Prostate gland (tissue), 2 donors: Measurements from ENCODE around the gene MKNK2. TPM values are rescaled to one million over a fixed set of nuclear protein-coding genes. Genes with fewer than 3 reads are reported as not detected.
"Not testable (repeated sequence)": the region's sequence is repeated elsewhere in the genome, so short reads cannot be mapped to it uniquely, and the experiment has no call there.

ENCODE experiments used
- DNase-seq: peaks from one replicate; pipeline ENCODE4 v3.0.0-alpha.2; 2019; ENCODE audit warnings: low spot score
- H3K27ac ChIP-seq, 2 donors: fragments of 200-600 bp; sonication (generic); 2 replicates each; pipeline ENCODE4 v1.5.1; 2017 to 2019
- H3K27me3 ChIP-seq: fragments of 200-600 bp; sonication (generic); replicated peaks from 2 replicates; pipeline ENCODE4 v1.5.1; 2019; ENCODE audit not compliant: insufficient read depth
- H3K36me3 ChIP-seq, 2 donors: fragments of 200-600 bp; sonication (generic); 1 replicate in 1 of 2; 2 replicates in 1 of 2; pipeline versions ENCODE4 v1.5.1 to v1.8.1; 2017 to 2019
- H3K4me1 ChIP-seq: fragments of 200-600 bp; sonication (generic); replicated peaks from 2 replicates; pipeline ENCODE4 v1.5.1; 2019
- H3K4me3 ChIP-seq, 2 donors: fragments of 200-600 bp; sonication (generic); 2 replicates each; pipeline ENCODE4 v1.5.1; 2017 to 2019
- H3K9me3 ChIP-seq: fragments of 200-600 bp; sonication (generic); 2 replicates; pipeline ENCODE4 v1.5.1; 2017
- CTCF ChIP-seq, 4 experiments: fragments of 200-600 bp in 2 of 4; fragments of 450-650 bp in 2 of 4; sonication (generic) in 2 of 4; IDR thresholded peaks; 1 replicate in 3 of 4; 2 replicates in 1 of 4; pipeline ENCODE4 v1.5.1; 2016 to 2019; ENCODE audit warnings: antibody characterized with exemption in 4 of 4, mild to moderate bottlenecking in 2 of 4, moderate library complexity in 2 of 4
- POLR2A ChIP-seq: fragments of 450-650 bp; IDR thresholded peaks from one replicate; pipeline ENCODE4 v1.6.1; 2016; ENCODE audit warnings: antibody characterized with exemption, mild to moderate bottlenecking
- POLR2AphosphoS5 ChIP-seq: sonication (generic); formaldehyde crosslinking; IDR thresholded peaks from one replicate; pipeline ENCODE4 v1.6.1; 2017; ENCODE audit warnings: antibody characterized with exemption
- WGBS: methylation state at CpG from one replicate; pipeline ENCODE4 v1.1.5; 2018; 5-methylcytosine and 5-hydroxymethylcytosine counted together
- intact Hi-C: fragments of 100-400 bp; cut with DNase I; formaldehyde crosslinking; loops from one replicate; pipeline ENCODE4 v1.14.2; 2022
- total RNA-seq, 2 donors: library from RNA; depleted of rRNA; stranded (reverse); fragments of >200 nt; gene quantifications; one replicate each; pipeline ENCODE4 v1.1.0, GENCODE V29; 2016

Gene MKNK2
- total RNA-seq, 2 donors from 2014 or later = 141 to 189 TPM

DNA sequence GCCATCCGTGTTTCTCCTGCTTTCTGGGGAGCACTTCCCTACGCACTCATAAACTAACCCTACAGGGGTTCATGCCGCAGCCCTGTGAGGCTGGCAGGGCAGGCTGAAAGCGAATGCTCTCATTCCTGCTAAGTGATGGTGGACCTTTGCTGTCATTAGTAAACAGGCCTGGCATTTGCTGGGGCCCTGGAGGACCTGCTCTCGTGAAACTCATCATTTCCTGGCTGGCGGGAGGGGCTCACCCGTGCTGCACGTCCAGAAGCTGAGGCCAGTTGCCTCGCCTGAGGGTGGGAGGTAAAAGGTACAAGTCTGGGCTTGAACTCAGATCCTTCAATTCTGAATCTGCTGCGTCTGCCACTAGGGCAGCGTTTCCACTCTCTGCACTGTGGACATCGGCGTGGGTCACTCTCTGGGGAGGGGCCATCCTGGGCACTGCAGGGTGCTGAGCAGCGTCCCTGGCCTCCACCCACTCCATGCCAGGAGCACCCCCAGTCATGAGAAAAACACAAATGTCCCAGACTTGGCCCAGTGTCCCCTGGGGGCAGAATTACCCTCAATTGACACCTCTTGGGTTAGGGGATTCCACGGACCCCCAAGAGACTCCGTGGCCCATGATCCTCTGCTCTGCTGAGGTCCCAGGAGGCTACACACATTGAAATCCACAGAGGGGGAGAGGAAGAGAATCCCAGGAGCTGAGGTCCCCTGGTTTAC, 38.1 kb upstream of the MKNK2 start:
- H3K4me3 ChIP-seq = no peak overlapping the region
- H3K27ac ChIP-seq = peak overlapping the region; percentile 56 to 96
- H3K4me1 ChIP-seq = peaks cover 27% of the 10 kb centered on the region
- intact Hi-C loops = no loop called here
- H3K9me3 ChIP-seq = no peaks in the 10 kb centered on the region
- H3K27me3 ChIP-seq = no peaks in the 10 kb centered on the region
- 33% methylated on average over 16 of the region's 16 CpGs for WGBS
- H3K36me3 ChIP-seq = no peaks in the 10 kb centered on the region
- peak; percentile 54 for DNase-seq
- TF ChIP-seq POLR2AphosphoS5 (peak; percentile 65), POLR2A (no peak), CTCF (IDR thresholded peaks at IDR 0.05) (peak in 1 of 4 experiments; percentile 12)

GRCh38 chr19:2087621-2088100, 36.6 kb upstream of the MKNK2 start:
- Histone ChIP-seq H3K36me3 (no peaks in the 10 kb centered on the region), H3K27me3 (no peaks in the 10 kb centered on the region), H3K9me3 (no peaks in the 10 kb centered on the region), H3K4me1 (peaks cover 19% of the 10 kb centered on the region), H3K4me3 (no peak overlapping the region), H3K27ac (peak overlapping the region in 1 of 2 donors; percentile 22)
- intact Hi-C loops = no loop called here
- WGBS = 77% methylated on average over 13 of the region's 14 CpGs
- TF ChIP-seq POLR2AphosphoS5 (no peak), CTCF (IDR thresholded peaks at IDR 0.05) (no peak), POLR2A (no peak)
- no peak for DNase-seq

- peaks cover 19% of the 10 kb centered on the region for H3K4me1 ChIP-seq
- H3K9me3 ChIP-seq, H3K27me3 ChIP-seq, DNase-seq, H3K36me3 ChIP-seq, H3K4me3 ChIP-seq, intact Hi-C loops: not testable (repeated sequence)
- peak overlapping the region in 1 of 2 donors; percentile 22 for H3K27ac ChIP-seq
- 74% methylated on average over 12 of the region's 13 CpGs for WGBS
These were observed 35.9 kb upstream of the MKNK2 start for GRCh38 chr19:2086695-2087620.

DNA sequence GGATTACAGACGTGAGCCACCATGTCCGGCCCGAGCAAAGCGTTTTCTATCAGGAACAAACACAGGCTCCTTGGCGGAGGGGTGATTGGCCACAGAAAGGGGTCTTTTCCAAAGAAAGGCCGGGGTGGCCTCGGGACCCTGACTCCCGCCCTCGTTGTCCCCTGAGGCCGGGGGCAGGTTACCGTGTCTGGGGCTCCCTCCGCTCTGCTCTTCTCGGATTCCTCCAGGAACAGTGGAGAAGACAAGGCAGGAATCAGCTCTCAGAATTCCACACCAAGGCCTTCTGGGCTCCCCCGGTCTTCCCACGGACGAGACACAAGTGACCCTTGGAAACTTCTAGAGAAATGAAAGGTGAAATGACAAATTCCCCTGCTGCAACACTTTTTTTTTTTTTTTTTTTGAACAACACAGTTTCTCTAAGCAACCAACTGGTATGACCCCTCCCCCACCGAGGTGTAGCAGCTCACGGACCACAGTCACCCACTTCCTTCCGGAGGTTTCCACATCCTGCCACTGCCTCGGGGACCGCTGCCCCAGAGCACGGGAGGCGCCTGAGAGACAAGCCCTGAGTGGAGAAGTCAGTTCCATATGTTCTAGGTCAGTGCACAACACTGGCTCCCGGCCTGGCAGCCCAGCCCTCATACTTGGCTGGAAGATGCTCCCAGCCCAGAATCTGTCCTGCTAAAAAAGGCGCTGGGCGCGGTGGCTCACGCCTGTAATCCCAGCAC, 34.1 kb upstream of the MKNK2 start:
- no peak for DNase-seq
- Histone ChIP-seq H3K4me3 (no peak overlapping the region), H3K36me3 (no peaks in the 10 kb centered on the region), H3K9me3 (no peaks in the 10 kb centered on the region), H3K27ac (peak overlapping the region; percentile 48 to 75), H3K4me1 (peaks cover 18% of the 10 kb centered on the region), H3K27me3 (no peaks in the 10 kb centered on the region)
- WGBS = 79% methylated on average over 28 of the region's 28 CpGs
- intact Hi-C loops = no loop called here
- peak; percentile 8 for TF ChIP-seq POLR2AphosphoS5
- TF ChIP-seq CTCF (IDR thresholded peaks at IDR 0.05) = no peak
- no peak for TF ChIP-seq POLR2A
